Keratinocyte (primary cell): ENCODE data around the gene HTRA1. TPM values are rescaled to one million over a fixed set of nuclear protein-coding genes. Genes with fewer than 3 reads are reported as not detected.

Experiments used
- DNase-seq: peaks from one replicate; pipeline ENCODE4 v3.0.0-alpha.2; 2011; ENCODE audit warnings: low read depth, missing footprints, low spot score
- FAIRE-seq: peaks from 2 replicates; lab custom pipeline; 2011; peaks lifted over from hg19 to GRCh38; lab: Jason Lieb, UNC
- H2AFZ ChIP-seq: 2 replicates; pipeline ENCODE4 v1.6.0; 2012; ENCODE audit warnings: low read length, control low read depth, inconsistent platforms; ENCODE audit not compliant: control insufficient read depth
- H3K27ac ChIP-seq: 2 replicates; pipeline ENCODE4 v1.5.1; 2011; ENCODE audit warnings: low read length; ENCODE audit not compliant: control insufficient read depth, insufficient read depth
- H3K27me3 ChIP-seq: 3 replicates; pipeline ENCODE4 v1.6.0; 2011; ENCODE audit warnings: low read length; ENCODE audit not compliant: control insufficient read depth, insufficient read depth; ENCODE audit errors: extremely low read depth
- H3K36me3 ChIP-seq, 2 experiments: 2 replicates in 1 of 2; 3 replicates in 1 of 2; pipeline ENCODE4 v1.5.1; 2011; ENCODE audit warnings: low read length in 2 of 2, mild to moderate bottlenecking in 1 of 2; ENCODE audit not compliant: control insufficient read depth in 2 of 2, insufficient read depth in 2 of 2; ENCODE audit errors: extremely low read depth in 1 of 2
- H3K4me1 ChIP-seq: 3 replicates; pipeline ENCODE4 v1.5.1; 2011; ENCODE audit warnings: low read length; ENCODE audit not compliant: control insufficient read depth, insufficient read depth; ENCODE audit errors: extremely low read depth
- H3K4me2 ChIP-seq: 3 replicates; pipeline ENCODE4 v1.6.0; 2011; ENCODE audit warnings: low read depth, low read length; ENCODE audit not compliant: control insufficient read depth, insufficient read depth; ENCODE audit errors: extremely low read depth
- H3K4me3 ChIP-seq, 3 experiments: fragments of 200-600 bp in 1 of 3; sonication (generic) in 1 of 3; 2 replicates in 2 of 3; 3 replicates in 1 of 3; pipeline ENCODE4 v1.5.1; 2011 to 2016; ENCODE audit warnings: low read length in 3 of 3, mild to moderate bottlenecking in 3 of 3, control low read depth in 2 of 3, inconsistent platforms in 1 of 3, low read depth in 1 of 3, mixed read lengths in 1 of 3, mixed run types in 1 of 3, moderate library complexity in 1 of 3; ENCODE audit not compliant: control insufficient read depth in 2 of 3, insufficient read depth in 2 of 3; ENCODE audit errors: extremely low read depth in 1 of 3
- H3K79me2 ChIP-seq: 2 replicates; pipeline ENCODE4 v1.6.0; 2012; ENCODE audit warnings: low read length; ENCODE audit not compliant: control insufficient read depth, insufficient read depth
- H3K9ac ChIP-seq: 3 replicates; pipeline ENCODE4 v1.6.0; 2011; ENCODE audit warnings: low read length; ENCODE audit not compliant: control insufficient read depth, insufficient read depth; ENCODE audit errors: extremely low read depth
- H3K9me1 ChIP-seq: 3 replicates; pipeline ENCODE4 v1.6.0; 2011; ENCODE audit warnings: low read length; ENCODE audit not compliant: control insufficient read depth, insufficient read depth; ENCODE audit errors: extremely low read depth
- H3K9me3 ChIP-seq: 2 replicates; pipeline ENCODE4 v1.5.1; 2012; ENCODE audit warnings: low read depth, low read length; ENCODE audit not compliant: control insufficient read depth
- H4K20me1 ChIP-seq: 3 replicates; pipeline ENCODE4 v1.6.0; 2011; ENCODE audit warnings: low read length; ENCODE audit not compliant: control insufficient read depth, insufficient read depth; ENCODE audit errors: extremely low read depth
- CTCF ChIP-seq, 3 experiments: IDR thresholded peaks in 1 of 3; conservative IDR thresholded peaks in 1 of 3; optimal IDR thresholded peaks in 1 of 3; 2 replicates in 2 of 3; 3 replicates in 1 of 3; pipeline versions ENCODE3 to v1.5.1; 2011; ENCODE audit warnings: low read length in 3 of 3, mild to moderate bottlenecking in 3 of 3, moderate library complexity in 2 of 3, control low read depth in 1 of 3, inconsistent platforms in 1 of 3; ENCODE audit not compliant: insufficient read depth in 2 of 3; ENCODE audit errors: extremely low read depth in 1 of 3
- EZH2 ChIP-seq: IDR thresholded peaks from one replicate; pipeline ENCODE4 v1.6.1; 2012; ENCODE audit warnings: inconsistent platforms, mild to moderate bottlenecking, low read length, moderate library complexity
- dilution Hi-C: fragments of 300-500 bp; cut with MboI; formaldehyde crosslinking; loops from one replicate; pipeline ENCODE4 v1.7.0; 2020; ENCODE audit warnings: low sequenced_read_pairs; ENCODE audit not compliant: extremely low pct_ligation_motif_present
- polyA plus RNA-seq, 5 experiments: library from polyadenylated mRNA; depleted of rRNA in 3 of 5; stranded (reverse) in 3 of 5; stranded (forward) in 1 of 5; unstranded in 1 of 5; fragments of >200 nt; gene quantifications; 1 replicate in 1 of 5; 2 replicates in 3 of 5; 3 replicates in 1 of 5; pipeline versions ENCODE4 v1.2.1 to v1.2.3, GENCODE V29; 2011 to 2012; ENCODE audit warnings: missing spikeins in 2 of 5, low read depth in 1 of 5, low replicate concordance in 1 of 5

Gene HTRA1
- polyA plus RNA-seq, 1 donor (not counting 4 experiments of a cell fraction or from before 2014, with no cell fraction given), result 412 TPM

GRCh38 chr10:122524811-122525210, 63.5 kb downstream of the HTRA1 start:
- dilution Hi-C loops, result loop anchor here (25.0 kb wide), 1 partner anchor 187 kb away; no protein-coding TSS in a partner anchor
- TF ChIP-seq CTCF (optimal IDR thresholded peaks at IDR 0.05 in 1 of 3, IDR thresholded peaks at IDR 0.05 in 1 of 3, conservative IDR thresholded peaks at IDR 0.05 in 1 of 3; ENCODE audit: extremely low read depth in 1 of 3, insufficient read depth in 2 of 3, low read length in 3 of 3), result no peak
- TF ChIP-seq EZH2, result no peak
- no peaks in the 10 kb centered on the region for H3K9me3 ChIP-seq
- H3K4me2 ChIP-seq, result no peak overlapping the region
- peaks cover 5% of the 10 kb centered on the region for H3K27me3 ChIP-seq
- H2AFZ ChIP-seq, result no peak overlapping the region
- no peak for FAIRE-seq
- DNase-seq, result no peak
- no peak overlapping the region for H3K9ac ChIP-seq
- no peaks in the 10 kb centered on the region for H3K36me3 ChIP-seq
- H3K9me1 ChIP-seq, result no peaks in the 10 kb centered on the region
- no peaks in the 10 kb centered on the region for H3K4me1 ChIP-seq
- no peak overlapping the region for H3K27ac ChIP-seq
- H3K4me3 ChIP-seq, result no peak overlapping the region
- no peaks in the 10 kb centered on the region for H3K79me2 ChIP-seq
- no peaks in the 10 kb centered on the region for H4K20me1 ChIP-seq

- no peaks in the 10 kb centered on the region for H3K9me3 ChIP-seq
- TF ChIP-seq EZH2 (no peak), CTCF (optimal IDR thresholded peaks at IDR 0.05 in 1 of 3, IDR thresholded peaks at IDR 0.05 in 1 of 3, conservative IDR thresholded peaks at IDR 0.05 in 1 of 3; ENCODE audit: extremely low read depth in 1 of 3, insufficient read depth in 2 of 3, low read length in 3 of 3) (peak; percentile 27 to 44 (median 37))
- no peaks in the 10 kb centered on the region for H3K9me1 ChIP-seq
- FAIRE-seq (no peak), DNase-seq (no peak)
- dilution Hi-C loops, result loop anchor here (25.0 kb wide), 1 partner anchor 187 kb away; no protein-coding TSS in a partner anchor
- no peak overlapping the region for H3K27ac ChIP-seq
- H2AFZ ChIP-seq, result no peak overlapping the region
- no peak overlapping the region for H3K4me3 ChIP-seq
- peaks cover 7% of the 10 kb centered on the region for H3K27me3 ChIP-seq
- H3K4me2 ChIP-seq, result no peak overlapping the region
- H3K79me2 ChIP-seq, result no peaks in the 10 kb centered on the region
- H3K4me1 ChIP-seq, result no peaks in the 10 kb centered on the region
- H4K20me1 ChIP-seq, result no peaks in the 10 kb centered on the region
- no peaks in the 10 kb centered on the region for H3K36me3 ChIP-seq
- no peak overlapping the region for H3K9ac ChIP-seq
These were observed 64.4 kb downstream of the HTRA1 start for GRCh38 chr10:122525788-122526187.
